ENCODE data around the gene NFATC3.

NFATC3 gene

GRCh38 chr16:68255712-68256111 is 170.5 kb downstream of the NFATC3 start:
- no peak for DNase-seq

- DNase-seq, result peak; percentile 8
These were observed 172.2 kb downstream of the NFATC3 start for GRCh38 chr16:68257251-68257905.

GRCh38 chr16:68257906-68258800 is 173.0 kb downstream of the NFATC3 start:
- no peak for DNase-seq

GRCh38 chr16:68259007-68259825 is 174.0 kb downstream of the NFATC3 start:
- DNase-seq, result no peak

GRCh38 chr16:68263559-68264127 is 178.5 kb downstream of the NFATC3 start:
- DNase-seq, result no peak

- DNase-seq, result peak; percentile 22
These were observed 179.2 kb downstream of the NFATC3 start, which contains the start of gene SLC7A6 for GRCh38 chr16:68264128-68265077. SLC7A6 (plus strand) TSS chr16:68264526; CDS start chr16:68274727, 10,201 bp downstream.

GRCh38 chr16:68265078-68265920 is 180.1 kb downstream of the NFATC3 start:
- DNase-seq, result no peak

GRCh38 chr16:68267612-68268405 is 182.6 kb downstream of the NFATC3 start:
- DNase-seq, result peak; percentile 15

GRCh38 chr16:68269793-68270192 is 184.6 kb downstream of the NFATC3 start:
- DNase-seq, result no peak

GRCh38 chr16:68270353-68270752 is 185.2 kb downstream of the NFATC3 start:
- no peak for DNase-seq

- DNase-seq, result peak; percentile 43
These were observed 187.5 kb downstream of the NFATC3 start for GRCh38 chr16:68272507-68273209.

GRCh38 chr16:68273459-68273858 is 188.3 kb downstream of the NFATC3 start:
- no peak for DNase-seq

- DNase-seq, result no peak
These were observed 188.7 kb downstream of the NFATC3 start for GRCh38 chr16:68273896-68274295.

- DNase-seq, result no peak
These were observed 189.3 kb downstream of the NFATC3 start for GRCh38 chr16:68274441-68274840.

- peak; percentile 76 for DNase-seq
These were observed 190.5 kb downstream of the NFATC3 start for GRCh38 chr16:68275611-68276191.

- DNase-seq, result no peak
These were observed 191.1 kb downstream of the NFATC3 start for GRCh38 chr16:68276223-68276622.

Data from NCI-H1105 treated with DMSO at 0.1 percent for 48 hours (cell line).